Hematopoietic multipotent progenitor cell treated with erythropoietin and hydrocortisone succinate and interleukin-3 and kit ligand, for 15 days (in vitro differentiated cells): ENCODE results near the gene TMEM130.

Source experiments
- DNase-seq: peaks from one replicate; pipeline ENCODE4 v3.0.0-alpha.2; 2015; ENCODE audit warnings: low spot score

The TMEM130 gene, protein sequence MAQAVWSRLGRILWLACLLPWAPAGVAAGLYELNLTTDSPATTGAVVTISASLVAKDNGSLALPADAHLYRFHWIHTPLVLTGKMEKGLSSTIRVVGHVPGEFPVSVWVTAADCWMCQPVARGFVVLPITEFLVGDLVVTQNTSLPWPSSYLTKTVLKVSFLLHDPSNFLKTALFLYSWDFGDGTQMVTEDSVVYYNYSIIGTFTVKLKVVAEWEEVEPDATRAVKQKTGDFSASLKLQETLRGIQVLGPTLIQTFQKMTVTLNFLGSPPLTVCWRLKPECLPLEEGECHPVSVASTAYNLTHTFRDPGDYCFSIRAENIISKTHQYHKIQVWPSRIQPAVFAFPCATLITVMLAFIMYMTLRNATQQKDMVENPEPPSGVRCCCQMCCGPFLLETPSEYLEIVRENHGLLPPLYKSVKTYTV

DNA sequence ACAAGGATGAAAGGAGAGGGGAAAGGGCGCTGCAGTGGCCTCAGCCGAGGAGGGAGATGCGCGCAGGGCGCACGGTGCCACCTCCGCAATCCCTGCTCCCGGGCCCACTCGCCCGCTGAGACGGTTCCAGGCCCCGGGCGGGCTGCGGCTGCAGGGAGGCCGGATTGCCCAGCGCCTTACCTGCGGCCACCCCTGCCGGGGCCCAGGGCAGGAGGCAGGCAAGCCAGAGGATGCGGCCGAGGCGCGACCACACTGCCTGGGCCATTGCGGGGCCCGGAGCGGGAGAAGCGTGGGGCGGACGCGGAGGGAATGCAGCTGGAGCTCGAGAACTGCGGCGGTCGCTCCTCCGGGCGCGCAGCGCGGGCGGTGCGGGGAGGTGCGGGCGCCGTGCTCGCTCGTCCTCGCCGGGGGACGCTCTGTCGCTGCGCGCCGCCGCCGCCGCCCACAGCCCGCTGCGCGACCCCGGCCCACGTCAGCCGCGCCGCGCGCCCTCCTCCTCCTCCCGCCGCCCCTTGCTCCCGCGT lies at the start of gene TMEM130:
TMEM130 (minus strand) TSS at position 418 of the 524 bp plus-strand sequence; CDS start at position 265, 153 bp downstream.
- no peak for DNase-seq

DNA sequence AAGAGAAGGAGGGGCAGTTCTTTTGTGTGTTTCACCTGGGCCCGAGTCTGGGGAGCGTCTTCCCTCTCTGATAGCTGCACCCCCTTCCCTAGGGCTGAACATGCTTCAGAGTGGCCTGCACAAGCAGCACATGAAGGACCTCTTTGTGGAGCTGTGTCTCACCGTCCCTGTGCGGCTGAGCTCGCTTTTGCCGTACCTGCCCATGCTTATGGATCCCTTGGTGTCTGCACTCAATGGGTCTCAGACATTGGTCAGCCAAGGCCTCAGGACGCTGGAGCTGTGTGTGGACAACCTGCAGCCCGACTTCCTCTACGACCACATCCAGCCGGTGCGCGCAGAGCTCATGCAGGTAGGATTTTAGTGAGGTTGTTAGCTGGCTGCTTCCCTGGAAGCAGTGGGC lies 47.5 kb upstream of the TMEM130 start:
- no peak for DNase-seq

DNA sequence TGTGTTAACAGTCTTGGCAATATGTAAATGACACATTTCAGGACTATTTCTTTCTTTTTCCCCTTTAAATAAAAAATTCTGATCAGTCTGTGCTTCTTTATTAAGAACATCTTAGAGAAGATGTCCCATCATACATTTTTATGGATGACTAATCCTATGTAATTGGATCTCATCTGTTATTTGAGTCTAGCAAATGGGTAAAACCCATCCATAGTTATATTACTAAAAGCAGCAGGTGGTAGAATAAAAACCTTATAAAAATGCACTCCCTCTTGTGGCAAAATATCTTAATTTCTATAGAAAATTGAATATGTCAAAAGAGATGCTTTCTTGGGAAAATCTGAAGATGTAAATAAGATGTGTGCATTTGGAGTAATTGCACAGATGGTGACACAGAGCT lies 43.8 kb upstream of the TMEM130 start:
- no peak for DNase-seq

DNA sequence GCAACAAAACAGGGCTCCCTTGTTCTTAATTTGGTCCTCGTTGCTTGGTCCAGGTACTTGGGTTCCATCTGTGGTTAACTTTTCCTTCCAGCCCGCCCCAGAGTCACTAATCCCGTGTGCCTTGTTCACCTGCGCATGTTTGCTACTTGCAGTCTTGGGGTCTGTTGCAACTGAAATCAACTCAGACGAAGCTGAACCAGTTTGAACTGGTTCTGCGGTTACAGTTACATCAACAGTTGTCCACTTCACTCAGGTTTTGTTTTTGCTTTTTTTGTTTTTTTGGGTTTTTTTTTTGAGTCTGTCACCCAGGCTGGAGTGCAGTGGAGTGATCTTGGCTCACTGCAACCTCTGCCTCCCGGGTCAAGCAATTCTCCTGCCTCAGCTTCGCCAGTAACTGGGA lies 43.2 kb upstream of the TMEM130 start:
- DNase-seq, result no peak

- no peak for DNase-seq
Observed at GRCh38 chr7:98911916-98912315, 42.1 kb upstream of the TMEM130 start.

- no peak for DNase-seq
Observed at GRCh38 chr7:98910427-98910826, 40.6 kb upstream of the TMEM130 start.

DNA sequence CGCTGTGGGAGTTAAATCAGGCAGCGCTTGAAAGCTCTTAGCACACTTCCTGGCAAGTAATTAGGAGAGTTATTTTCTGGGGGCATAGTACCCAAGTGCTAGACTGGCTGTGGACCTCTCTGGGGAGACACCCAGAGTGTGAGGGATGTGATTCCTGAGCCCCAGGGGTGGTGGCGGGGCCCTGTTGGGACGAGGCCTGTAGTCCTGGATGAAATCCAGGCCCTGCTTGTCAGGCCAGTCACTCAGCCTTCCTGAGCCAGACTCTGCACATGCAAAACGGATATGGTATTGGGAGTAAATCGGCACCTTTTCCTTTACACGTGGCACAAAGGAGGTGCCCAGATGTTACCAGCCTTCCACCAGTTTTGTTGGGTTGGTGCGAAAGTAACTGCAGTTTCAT lies 39.7 kb upstream of the TMEM130 start:
- no peak for DNase-seq

- DNase-seq, result no peak
Observed at GRCh38 chr7:98908585-98908984, 38.8 kb upstream of the TMEM130 start.

- no peak for DNase-seq
Observed at GRCh38 chr7:98907570-98907969, 37.8 kb upstream of the TMEM130 start.

DNA sequence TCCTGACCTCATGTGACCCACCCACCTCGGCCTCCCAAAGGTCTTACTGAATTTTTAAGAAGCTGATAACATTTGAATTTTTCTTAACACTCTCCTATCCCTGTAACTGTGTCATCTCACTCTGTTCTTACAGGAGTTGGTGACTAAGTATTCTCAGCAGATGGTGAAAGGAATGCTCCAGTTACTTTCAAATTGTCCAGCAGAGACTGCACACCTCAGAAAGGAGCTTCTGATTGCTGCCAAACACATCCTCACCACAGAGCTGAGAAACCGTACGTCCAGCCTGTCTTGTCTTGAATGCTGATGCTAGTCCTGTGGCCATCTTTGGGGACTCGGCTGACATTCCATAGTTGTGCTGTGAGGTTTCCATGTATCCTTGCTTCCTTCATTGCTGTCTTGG lies 33.4 kb upstream of the TMEM130 start:
- no peak for DNase-seq

DNA sequence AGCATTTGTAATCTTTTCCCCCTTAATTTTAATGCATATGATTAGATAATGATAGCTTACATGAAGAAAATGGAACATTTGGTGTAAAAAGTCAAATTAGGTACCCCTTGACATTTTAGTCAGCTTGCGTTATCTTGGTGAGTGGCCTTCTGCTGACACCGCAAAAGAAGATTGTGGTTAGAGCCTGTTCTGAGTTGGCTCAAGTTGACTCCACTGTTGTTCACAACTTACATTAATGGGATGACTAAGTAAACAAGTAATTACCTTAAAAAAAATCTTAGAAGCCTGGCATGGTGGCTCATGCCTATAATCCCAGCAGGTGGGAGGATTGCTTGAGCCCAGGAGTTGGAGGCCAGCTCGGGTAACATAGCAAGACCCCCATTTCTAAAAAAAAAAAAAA lies 32.7 kb upstream of the TMEM130 start:
- no peak for DNase-seq

DNA sequence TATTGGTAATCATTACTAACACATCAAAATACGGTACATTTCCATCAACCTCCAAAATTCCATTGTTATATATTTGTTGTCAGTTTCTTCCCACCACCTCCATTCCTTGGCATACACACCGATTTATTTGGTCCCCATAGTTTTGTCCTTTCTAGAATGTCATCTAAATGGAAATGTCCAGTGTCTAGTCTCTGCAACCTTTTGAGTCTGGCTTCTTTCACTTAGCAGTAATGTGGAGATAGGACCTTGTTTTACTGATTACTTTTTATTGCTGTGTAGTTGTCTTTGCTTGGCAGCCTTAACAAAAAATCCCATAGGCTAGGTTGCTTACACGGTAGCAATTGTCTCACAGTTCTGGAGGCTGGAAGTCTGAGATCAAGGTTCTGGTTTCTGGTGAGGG lies 31.0 kb upstream of the TMEM130 start:
- DNase-seq, result no peak

- no peak for DNase-seq
Observed at GRCh38 chr7:98899816-98900215, 30.0 kb upstream of the TMEM130 start.

GRCh38 chr7:98892609-98893008 lies 22.8 kb upstream of the TMEM130 start:
- no peak for DNase-seq

DNA sequence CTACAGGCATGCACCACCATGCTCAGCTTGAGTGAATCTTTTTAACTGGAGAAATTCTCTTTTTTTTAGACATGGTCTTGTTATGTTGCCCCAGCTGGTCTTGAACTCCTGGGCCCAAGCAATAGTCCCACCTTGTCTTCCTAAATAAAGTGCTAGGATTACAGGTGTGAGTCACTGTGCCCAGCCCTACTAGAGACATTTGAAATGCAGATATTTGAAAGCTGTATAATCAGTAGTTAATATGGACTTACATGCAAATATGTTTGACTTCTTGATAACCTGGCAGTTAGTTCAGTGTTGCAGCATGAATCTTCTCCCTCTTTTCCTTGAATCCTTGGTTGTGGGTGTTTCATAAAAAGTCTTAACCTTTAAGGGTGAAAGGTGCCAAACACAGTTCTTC lies 17.2 kb upstream of the TMEM130 start:
- no peak for DNase-seq

DNA sequence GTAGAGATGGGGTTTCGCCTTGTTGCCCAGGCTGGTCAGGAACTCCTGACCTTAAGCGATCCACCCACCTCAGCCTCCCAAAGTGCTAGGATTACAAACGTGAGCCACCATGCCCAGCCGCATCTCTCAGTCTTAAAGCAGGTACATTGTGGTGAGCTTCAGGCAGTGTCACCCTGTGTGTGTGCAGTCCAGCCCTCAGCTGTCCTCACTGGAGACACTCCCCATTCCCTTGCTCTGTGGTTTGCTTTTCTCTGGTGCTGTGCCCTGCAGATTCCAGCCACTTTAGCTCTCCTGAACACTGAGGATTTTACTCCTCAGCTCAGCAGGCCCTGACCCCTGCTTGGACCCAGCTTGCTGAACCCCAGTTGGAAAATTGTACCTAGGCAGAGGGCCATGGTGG lies 14.6 kb upstream of the TMEM130 start:
- no peak for DNase-seq

GRCh38 chr7:98881561-98882315 lies 11.9 kb upstream of the TMEM130 start:
- no peak for DNase-seq

DNA sequence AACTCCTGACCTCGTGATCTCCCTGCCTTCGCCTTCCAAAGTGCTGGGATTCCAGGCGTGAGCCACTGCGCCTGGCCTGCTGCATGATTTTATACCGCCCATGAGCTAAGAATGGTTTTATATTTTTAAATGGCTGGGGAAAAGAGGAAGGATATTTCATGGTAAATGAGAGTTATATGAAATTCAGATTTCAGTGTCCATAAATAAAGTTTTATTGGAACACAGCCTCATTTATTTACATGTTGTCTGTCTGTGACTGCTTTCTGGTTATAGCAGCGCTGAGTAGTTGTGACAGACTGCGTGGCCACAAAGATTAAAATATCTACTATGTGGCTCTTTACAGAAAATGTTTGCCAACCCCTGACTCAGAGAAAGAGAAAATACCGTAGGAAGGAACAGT lies 10.7 kb upstream of the TMEM130 start:
- DNase-seq, result no peak

GRCh38 chr7:98879979-98880315 lies 10.1 kb upstream of the TMEM130 start:
- no peak for DNase-seq

GRCh38 chr7:98879198-98879978 lies 9.6 kb upstream of the TMEM130 start:
- DNase-seq, result peak; percentile 39

- peak; percentile 52 for DNase-seq
Observed at GRCh38 chr7:98878365-98879197, 8.8 kb upstream of the TMEM130 start, which contains the start of gene TRRAP. TRRAP (plus strand) TSS chr7:98878532; CDS start chr7:98881151, 2,619 bp downstream.
